H1 (cell line): ENCODE results near the gene KCNG3. TPM values are rescaled to one million over a fixed set of nuclear protein-coding genes. Genes with fewer than 3 reads are reported as not detected.

Source experiments
- CTCF ChIA-PET: fragments of 300-600 bp; sonication (Branson Sonifier 250); formaldehyde crosslinking; loops from one replicate; lab custom pipeline; 2021; ENCODE audit not compliant: partially characterized antibody; lab: Charles Lee
- POLR2A ChIA-PET: fragments of 300-600 bp; sonication (Branson Sonifier 250); formaldehyde crosslinking; loops from one replicate; lab custom pipeline; 2021; ENCODE audit warnings: inconsistent platforms; ENCODE audit not compliant: partially characterized antibody; lab: Charles Lee
- DNase-seq, 2 experiments: peaks; one replicate each; pipeline versions ENCODE4 v3.0.0 to v3.0.0-alpha.2; 2010 to 2022; ENCODE audit warnings: low spot score in 2 of 2, low read depth in 1 of 2, mixed read lengths in 1 of 2
- FAIRE-seq: peaks from 2 replicates; lab custom pipeline; 2011; peaks lifted over from hg19 to GRCh38; lab: Jason Lieb, UNC
- H2AFZ ChIP-seq: 2 replicates; pipeline ENCODE4 v1.8.1; 2012; ENCODE audit warnings: low read length, inconsistent platforms
- H2AK5ac ChIP-seq: 2 replicates; pipeline ENCODE4 v1.6.1; 2013; ENCODE audit warnings: low read depth, low read length
- H2BK120ac ChIP-seq: replicated peaks from 2 replicates; pipeline ENCODE3; 2013; ENCODE audit warnings: low read depth, low read length, inconsistent platforms
- H2BK12ac ChIP-seq: 2 replicates; pipeline ENCODE4 v1.6.1; 2013; ENCODE audit warnings: low read depth, low read length
- H2BK15ac ChIP-seq: 2 replicates; pipeline ENCODE4 v1.6.1; 2013; ENCODE audit warnings: low read length
- H2BK20ac ChIP-seq: 2 replicates; pipeline ENCODE4 v1.6.1; 2013; ENCODE audit warnings: low read length
- H2BK5ac ChIP-seq: 2 replicates; pipeline ENCODE4 v1.6.1; 2013; ENCODE audit warnings: low read depth, low read length
- H3K14ac ChIP-seq: 2 replicates; pipeline ENCODE4 v1.6.1; 2013; ENCODE audit warnings: inconsistent platforms; ENCODE audit not compliant: insufficient read length
- H3K18ac ChIP-seq: 2 replicates; pipeline ENCODE4 v1.6.1; 2013; ENCODE audit warnings: low read length; ENCODE audit errors: extremely low read depth
- H3K23ac ChIP-seq: 2 replicates; pipeline ENCODE4 v1.6.1; 2013; ENCODE audit warnings: inconsistent platforms; ENCODE audit not compliant: insufficient read length
- H3K23me2 ChIP-seq: 2 replicates; pipeline ENCODE4 v1.6.1; 2013; ENCODE audit warnings: low read depth, low read length
- H3K27ac ChIP-seq: 2 replicates; pipeline ENCODE4 v1.6.1; 2011; ENCODE audit warnings: low read depth, low read length, inconsistent platforms
- H3K27me3 ChIP-seq, 4 experiments: replicated peaks in 1 of 4; 1 replicate in 1 of 4; 2 replicates in 3 of 4; pipeline versions ENCODE4 v1.6.1 to v1.8.1; 2011 to 2013; ENCODE audit warnings: low read length in 3 of 4, mild to moderate bottlenecking in 3 of 4, inconsistent platforms in 2 of 4, mixed read lengths in 2 of 4, moderate library complexity in 1 of 4; ENCODE audit not compliant: control insufficient read depth in 3 of 4, insufficient read depth in 3 of 4; ENCODE audit errors: extremely low read depth in 1 of 4
- H3K36me3 ChIP-seq, 4 experiments: 2 replicates each; pipeline versions ENCODE4 v1.6.1 to v1.8.1; 2011 to 2013; ENCODE audit warnings: mild to moderate bottlenecking in 4 of 4, low read length in 3 of 4, moderate library complexity in 2 of 4, control low read depth in 1 of 4, inconsistent platforms in 1 of 4; ENCODE audit not compliant: insufficient read depth in 4 of 4, control insufficient read depth in 2 of 4
- H3K4ac ChIP-seq: replicated peaks from 2 replicates; pipeline ENCODE3; 2013; ENCODE audit warnings: low read length, low read depth, mixed read lengths, inconsistent platforms; ENCODE audit not compliant: insufficient read length
- H3K4me1 ChIP-seq, 4 experiments: replicated peaks in 1 of 4; 1 replicate in 1 of 4; 2 replicates in 3 of 4; pipeline versions ENCODE4 v1.6.1 to v1.8.1; 2011 to 2013; ENCODE audit warnings: low read length in 3 of 4, inconsistent platforms in 2 of 4, mixed read lengths in 1 of 4; ENCODE audit not compliant: insufficient read depth in 4 of 4, control insufficient read depth in 3 of 4
- H3K4me2 ChIP-seq, 2 experiments: 2 replicates each; pipeline versions ENCODE4 v1.6.1 to v1.8.1; 2011 to 2013; ENCODE audit warnings: low read depth in 2 of 2, low read length in 2 of 2, control low read depth in 1 of 2, inconsistent platforms in 1 of 2, mild to moderate bottlenecking in 1 of 2; ENCODE audit not compliant: insufficient read depth in 1 of 2
- H3K4me3 ChIP-seq, 4 experiments: fragments of 200-600, 300-600 bp in 1 of 4; sonication (generic), shearing (Covaris generic), sonication (Bioruptor Twin) in 1 of 4; 2 replicates each; pipeline versions ENCODE4 v1.5.1 to v1.8.1; 2011 to 2016; ENCODE audit warnings: low read length in 4 of 4, low read depth in 3 of 4, control low read depth in 2 of 4, inconsistent platforms in 2 of 4, mild to moderate bottlenecking in 2 of 4, mixed read lengths in 1 of 4, moderate library complexity in 1 of 4; ENCODE audit not compliant: insufficient read depth in 2 of 4; ENCODE audit errors: extremely low read depth in 1 of 4
- H3K56ac ChIP-seq: replicated peaks from 2 replicates; pipeline ENCODE3; 2013; ENCODE audit warnings: low read depth, mild to moderate bottlenecking, mixed read lengths, low read length, inconsistent platforms; ENCODE audit not compliant: insufficient read length
- H3K79me1 ChIP-seq: 2 replicates; pipeline ENCODE4 v1.6.1; 2013; ENCODE audit warnings: low read depth, low read length, control low read depth
- H3K79me2 ChIP-seq, 2 experiments: 2 replicates each; pipeline versions ENCODE4 v1.6.1 to v1.8.1; 2012 to 2013; ENCODE audit warnings: low read length in 2 of 2, mild to moderate bottlenecking in 2 of 2, inconsistent platforms in 1 of 2; ENCODE audit not compliant: insufficient read depth in 2 of 2, control insufficient read depth in 1 of 2
- H3K9ac ChIP-seq, 4 experiments: replicated peaks in 1 of 4; 1 replicate in 1 of 4; 2 replicates in 3 of 4; pipeline versions ENCODE4 v1.6.1 to v1.8.1; 2011 to 2013; ENCODE audit warnings: low read depth in 3 of 4, low read length in 3 of 4, control low read depth in 2 of 4, mild to moderate bottlenecking in 2 of 4, moderate library complexity in 2 of 4, inconsistent platforms in 1 of 4; ENCODE audit errors: extremely low read depth in 1 of 4
- H3K9me3 ChIP-seq, 2 experiments: 2 replicates each; pipeline versions ENCODE4 v1.6.1 to v1.8.1; 2012 to 2013; ENCODE audit warnings: mild to moderate bottlenecking in 2 of 2, moderate library complexity in 2 of 2, control low read depth in 1 of 2, inconsistent platforms in 1 of 2, low read depth in 1 of 2, low read length in 1 of 2, mixed read lengths in 1 of 2; ENCODE audit not compliant: insufficient read depth in 2 of 2
- H4K20me1 ChIP-seq, 2 experiments: replicated peaks in 1 of 2; 2 replicates each; pipeline versions ENCODE3 to v1.8.1; 2011 to 2013; ENCODE audit warnings: inconsistent platforms in 2 of 2, low read length in 2 of 2, mild to moderate bottlenecking in 1 of 2; ENCODE audit not compliant: insufficient read depth in 2 of 2, control insufficient read depth in 1 of 2
- H4K5ac ChIP-seq: 2 replicates; pipeline ENCODE4 v1.6.1; 2013; ENCODE audit warnings: low read length, low read depth, mixed read lengths, inconsistent platforms; ENCODE audit not compliant: insufficient read length
- H4K8ac ChIP-seq: 2 replicates; pipeline ENCODE4 v1.8.0; 2013; ENCODE audit warnings: mild to moderate bottlenecking, moderate library complexity, low read length, inconsistent platforms; ENCODE audit not compliant: insufficient read depth; ENCODE audit errors: extremely low read depth
- H4K91ac ChIP-seq: replicated peaks from 2 replicates; pipeline ENCODE3; 2013; ENCODE audit warnings: low read length, mixed read lengths, inconsistent platforms; ENCODE audit not compliant: insufficient read length
- BACH1 ChIP-seq: IDR thresholded peaks from 2 replicates; pipeline ENCODE4 v1.6.1; 2012; ENCODE audit warnings: low read length, improper control_type of control experiment
- CBX8 ChIP-seq: fragments of 300-800, 300-1000 bp; sonication (generic); IDR thresholded peaks from 2 replicates; pipeline ENCODE4 v1.7.1; 2016; ENCODE audit warnings: low read depth, low read length, borderline replicate concordance
- GTF2F1 ChIP-seq: IDR thresholded peaks from 2 replicates; pipeline ENCODE4 v1.6.1; 2012; ENCODE audit warnings: low read depth, low read length, improper control_type of control experiment, borderline replicate concordance
- JUND ChIP-seq: IDR thresholded peaks from 2 replicates; pipeline ENCODE4 v1.6.1; 2011; ENCODE audit warnings: mild to moderate bottlenecking, improper control_type of control experiment, low read length
- RBBP5 ChIP-seq: IDR thresholded peaks from 2 replicates; pipeline ENCODE4 v1.7.1; 2012; ENCODE audit warnings: low read depth, mild to moderate bottlenecking, inconsistent platforms, low read length, moderate library complexity, borderline replicate concordance
- SIX5 ChIP-seq: IDR thresholded peaks from 2 replicates; pipeline ENCODE4 v1.6.1; 2011; ENCODE audit warnings: mild to moderate bottlenecking, low read depth, low read length
- TAF7 ChIP-seq: optimal IDR thresholded peaks from 2 replicates; pipeline ENCODE3; 2011; ENCODE audit warnings: low read depth, mild to moderate bottlenecking, inconsistent platforms, low read length, moderate library complexity, borderline replicate concordance
- ZNF274 ChIP-seq: IDR thresholded peaks from 2 replicates; pipeline ENCODE4 v1.7.0; 2012; ENCODE audit warnings: low read length, borderline replicate concordance; ENCODE audit errors: extremely low read depth
- WGBS, 2 experiments: shearing (Covaris generic) in 1 of 2; methylation state at CpG; one replicate each; pipeline versions ENCODE4 v1.1.6 to v1.1.7; 2013 to 2015; ENCODE audit warnings: low lambda C conversion rate in 2 of 2, mixed read lengths in 2 of 2, inconsistent platforms in 1 of 2, low coverage in 1 of 2, missing lambda C conversion rate in 1 of 2; ENCODE audit not compliant: insufficient replicate concordance in 2 of 2, insufficient coverage in 1 of 2, insufficient read length in 1 of 2; ENCODE audit errors: extremely low coverage in 1 of 2, missing lambda C conversion rate in 1 of 2; 5-methylcytosine and 5-hydroxymethylcytosine counted together
- polyA plus RNA-seq, 7 experiments: library from polyadenylated mRNA; depleted of rRNA in 3 of 7; stranded (reverse) in 5 of 7; unstranded in 2 of 7; fragments of >200 nt in 5 of 7; fragments of 200-250 nt in 2 of 7; gene quantifications; 1 replicate in 5 of 7; 2 replicates in 1 of 7; 4 replicates in 1 of 7; pipeline versions ENCODE4 v1.2.1 to v1.2.3, GENCODE V29; 2011 to 2013; ENCODE audit warnings: missing spikeins in 2 of 7, mixed read lengths in 2 of 7
- total RNA-seq: library from RNA; stranded (reverse); fragmentation: NEBNext Ultra II Directional; extraction: Animal tissue kit (Norgen Biotek cat#: 25700); gene quantifications from 2 replicates; pipeline ENCODE4 v1.2.1, GENCODE V29; 2021

KCNG3 gene
- total and polyA plus RNA-seq, 2 of the 8 experiments (the other 6 are each of a cell fraction or from before 2014, with no cell fraction given), result 8.1 to 21.3 TPM

DNA sequence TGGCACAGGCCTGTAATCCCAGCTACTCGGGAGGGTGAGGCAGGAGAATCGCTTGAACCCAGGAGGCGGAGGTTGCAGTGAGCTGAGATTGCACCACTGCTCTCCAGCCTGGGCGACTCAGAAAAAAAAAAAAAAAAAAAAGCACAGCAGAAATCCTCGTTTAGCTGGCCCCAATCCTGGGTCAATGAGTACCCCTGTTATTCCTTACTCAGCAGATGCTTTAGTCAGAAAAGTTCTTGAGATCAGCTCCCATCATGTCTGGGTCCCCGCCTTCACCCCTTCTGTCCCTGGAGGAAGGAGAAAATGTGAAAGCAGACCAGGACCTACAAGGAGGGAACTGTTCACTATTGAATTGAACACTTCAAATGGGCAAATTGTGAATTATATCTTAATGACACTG is 16.4 kb upstream of the KCNG3 start:
- 87% methylated on average over 5 of the region's 6 CpGs; no CpG with 5 or more reads in 1 of the 2 experiments for WGBS, 2 experiments

More for the DNA sequence above, 16.4 kb upstream of the KCNG3 start:
- H3K4ac ChIP-seq, result no peak overlapping the region
- no peak overlapping the region for H3K56ac ChIP-seq
- no peak overlapping the region for H2BK5ac ChIP-seq
- 0 out of 7 replicates have a peak, but pooled peaks cover 0 to 3% (median 0%) of the 10 kb centered on the region in 4 experiments for H3K4me1 ChIP-seq
- no peak overlapping the region for H2AFZ ChIP-seq
- H2BK12ac ChIP-seq, result no peak overlapping the region
- H3K9ac ChIP-seq, result no peak overlapping the region
- H2BK20ac ChIP-seq, result no peak overlapping the region
- H3K27ac ChIP-seq, result no peak overlapping the region
- ChIA-PET CTCF (interaction anchor here (0.6 to 2.4 kb wide), 6 partner anchors 12 to 165 kb away, joined by 3 to 5 read pairs (median 3); no protein-coding TSS in a partner anchor), POLR2A (interaction anchor here (1.2 to 2.3 kb wide), 2 partner anchors 17 to 66 kb away, joined by 4 to 8 read pairs; partner anchors contain the start of gene KCNG3)
- no peaks in the 10 kb centered on the region for H4K20me1 ChIP-seq
- no peaks in the 10 kb centered on the region for H3K23me2 ChIP-seq
- no peak for FAIRE-seq
- H3K23ac ChIP-seq, result no peak overlapping the region
- no peak overlapping the region for H3K4me3 ChIP-seq
- H2BK120ac ChIP-seq, result no peak overlapping the region
- H3K27me3 ChIP-seq, result no peaks in the 10 kb centered on the region
- H3K4me2 ChIP-seq, result no peak overlapping the region
- no peaks in the 10 kb centered on the region for H3K79me1 ChIP-seq
- no peak overlapping the region for H3K18ac ChIP-seq
- no peaks in the 10 kb centered on the region for H3K36me3 ChIP-seq
- no peak overlapping the region for H3K14ac ChIP-seq
- no peak overlapping the region for H4K8ac ChIP-seq
- no peak for DNase-seq
- no peak overlapping the region for H2AK5ac ChIP-seq
- H4K91ac ChIP-seq, result no peak overlapping the region
- TF ChIP-seq RBBP5 (no peak), CBX8 (no peak), ZNF274 (no peak), TAF7 (no peak), SIX5 (no peak), GTF2F1 (no peak), BACH1 (no peak), JUND (no peak)
- no peaks in the 10 kb centered on the region for H3K9me3 ChIP-seq
- no peak overlapping the region for H2BK15ac ChIP-seq
- H3K79me2 ChIP-seq, result no peaks in the 10 kb centered on the region
- H4K5ac ChIP-seq, result no peak overlapping the region
